ENCODE data around the gene WDR27. TPM values are rescaled to one million over a fixed set of nuclear protein-coding genes. Genes with fewer than 3 reads are reported as not detected.
A peak's percentile ranks its signal among the peaks of the same experiment; 100 is the strongest.

Gene WDR27
- total RNA-seq, 2 experiments from 2014 or later: 77.2 to 108 TPM

- H3K27ac ChIP-seq (ENCODE audit: low read depth, low read length, poor library complexity, severe bottlenecking): no peak overlapping the region
- H3K9me3 ChIP-seq (ENCODE audit: low read length): no peaks in the 10 kb centered on the region
- no peaks in the 10 kb centered on the region for H3K79me2 ChIP-seq (ENCODE audit: insufficient read depth, low read depth, low read length)
- peaks cover 7% of the 10 kb centered on the region for H3K4me1 ChIP-seq (ENCODE audit: insufficient read depth, low read length, poor library complexity, severe bottlenecking)
- H3K9me2 ChIP-seq (ENCODE audit: insufficient read depth, low read length): no peaks in the 10 kb centered on the region
- BruUV-seq (replicated peaks): no TSS peak
- POLR2A ChIA-PET: no interaction called here
- TF ChIP-seq CTCF (conservative IDR thresholded peaks at IDR 0.05; ENCODE audit: low read length): no peak
- TF ChIP-seq EZH2phosphoT487 (IDR thresholded peaks at IDR 0.05; ENCODE audit: borderline replicate concordance, low read depth, low read length): no peak
- H4K20me1 ChIP-seq (ENCODE audit: insufficient read depth, low read length): no peaks in the 10 kb centered on the region
- H3K36me3 ChIP-seq (ENCODE audit: insufficient read depth, low read length): no peaks in the 10 kb centered on the region
- CTCF ChIA-PET (ENCODE audit: unreplicated experiment): no interaction called here
- no peak overlapping the region for H2AFZ ChIP-seq (ENCODE audit: low read length)
- intact Hi-C loops (cut with micrococcal nuclease; ENCODE audit: unreplicated experiment): no loop called here
- no peak overlapping the region for H3K4me3 ChIP-seq (ENCODE audit: low read depth, low read length, poor library complexity, severe bottlenecking)
- no peak for DNase-seq (ENCODE audit: low spot score)
- no peak overlapping the region for H3K4me2 ChIP-seq (ENCODE audit: low read length)
Measured at GRCh38 chr6:169449221-169449620, 252.6 kb downstream of the WDR27 start.

- H3K4me1 ChIP-seq (ENCODE audit: insufficient read depth, low read length, poor library complexity, severe bottlenecking): peaks cover 7% of the 10 kb centered on the region
- no peak overlapping the region for H3K27ac ChIP-seq (ENCODE audit: low read depth, low read length, poor library complexity, severe bottlenecking)
- TF ChIP-seq EZH2phosphoT487 (IDR thresholded peaks at IDR 0.05; ENCODE audit: borderline replicate concordance, low read depth, low read length) (no peak), CTCF (conservative IDR thresholded peaks at IDR 0.05; ENCODE audit: low read length) (no peak)
- H3K36me3 ChIP-seq (ENCODE audit: insufficient read depth, low read length): no peaks in the 10 kb centered on the region
- intact Hi-C loops (cut with micrococcal nuclease; ENCODE audit: unreplicated experiment): no loop called here
- no peak overlapping the region for H2AFZ ChIP-seq (ENCODE audit: low read length)
- H3K4me3 ChIP-seq (ENCODE audit: low read depth, low read length, poor library complexity, severe bottlenecking): no peak overlapping the region
- H3K9me3 ChIP-seq (ENCODE audit: low read length): no peaks in the 10 kb centered on the region
- DNase-seq (ENCODE audit: low spot score): no peak
- no peak overlapping the region for H3K4me2 ChIP-seq (ENCODE audit: low read length)
- H3K9me2 ChIP-seq (ENCODE audit: insufficient read depth, low read length): no peaks in the 10 kb centered on the region
- no peaks in the 10 kb centered on the region for H4K20me1 ChIP-seq (ENCODE audit: insufficient read depth, low read length)
- BruUV-seq (replicated peaks): no TSS peak
- no peaks in the 10 kb centered on the region for H3K79me2 ChIP-seq (ENCODE audit: insufficient read depth, low read depth, low read length)
- ChIA-PET CTCF (ENCODE audit: unreplicated experiment) (no interaction called here), POLR2A (interaction anchor here (0.8 to 1.2 kb wide), 2 partner anchors 10 to 13 kb away, joined by 3 to 4 read pairs; no protein-coding TSS in a partner anchor)
Measured at GRCh38 chr6:169445661-169446581, 255.9 kb downstream of the WDR27 start.

GRCh38 chr6:169445227-169445626, 256.6 kb downstream of the WDR27 start:
- Histone ChIP-seq H3K9me2 (ENCODE audit: insufficient read depth, low read length) (no peaks in the 10 kb centered on the region), H3K36me3 (ENCODE audit: insufficient read depth, low read length) (no peaks in the 10 kb centered on the region), H3K4me1 (ENCODE audit: insufficient read depth, low read length, poor library complexity, severe bottlenecking) (peaks cover 7% of the 10 kb centered on the region), H3K27ac (ENCODE audit: low read depth, low read length, poor library complexity, severe bottlenecking) (no peak overlapping the region), H4K20me1 (ENCODE audit: insufficient read depth, low read length) (no peaks in the 10 kb centered on the region), H3K4me3 (ENCODE audit: low read depth, low read length, poor library complexity, severe bottlenecking) (no peak overlapping the region), H3K79me2 (ENCODE audit: insufficient read depth, low read depth, low read length) (no peaks in the 10 kb centered on the region), H3K4me2 (ENCODE audit: low read length) (no peak overlapping the region), H2AFZ (ENCODE audit: low read length) (no peak overlapping the region), H3K9me3 (ENCODE audit: low read length) (no peaks in the 10 kb centered on the region)
- no TSS peak for BruUV-seq (replicated peaks)
- intact Hi-C loops (cut with micrococcal nuclease; ENCODE audit: unreplicated experiment): no loop called here
- TF ChIP-seq EZH2phosphoT487 (IDR thresholded peaks at IDR 0.05; ENCODE audit: borderline replicate concordance, low read depth, low read length) (no peak), CTCF (conservative IDR thresholded peaks at IDR 0.05; ENCODE audit: low read length) (0 out of 2 replicates have a peak, but pooled peaks have one; percentile 37)
- POLR2A ChIA-PET: interaction anchor here (0.8 to 1.2 kb wide), 2 partner anchors 9 to 14 kb away, joined by 3 to 4 read pairs; no protein-coding TSS in a partner anchor
- CTCF ChIA-PET (ENCODE audit: unreplicated experiment): no interaction called here
- no peak for DNase-seq (ENCODE audit: low spot score)
